Osteocyte (in vitro differentiated cells): ENCODE results near the gene BTRC. TPM values are rescaled to one million over a fixed set of nuclear protein-coding genes. Genes with fewer than 3 reads are reported as not detected.

Experiments used
- DNase-seq: peaks from one replicate; pipeline ENCODE4 v3.0.0; 2021; ENCODE audit warnings: mixed read lengths; ENCODE audit not compliant: unreplicated experiment; ENCODE audit errors: extremely low spot score
- H3K27ac Mint-ChIP-seq: one replicate; pipeline ENCODE4 v1.8.0; 2021; ENCODE audit warnings: mild to moderate bottlenecking, mixed read lengths; ENCODE audit not compliant: unreplicated experiment
- H3K27me3 Mint-ChIP-seq: one replicate; pipeline ENCODE4 v1.8.0; 2021; ENCODE audit warnings: mixed read lengths; ENCODE audit not compliant: unreplicated experiment
- H3K36me3 Mint-ChIP-seq: one replicate; pipeline ENCODE4 v1.8.0; 2021; ENCODE audit warnings: mixed read lengths; ENCODE audit not compliant: unreplicated experiment
- H3K4me1 Mint-ChIP-seq: one replicate; pipeline ENCODE4 v1.8.0; 2021; ENCODE audit warnings: mixed read lengths; ENCODE audit not compliant: unreplicated experiment
- H3K4me3 Mint-ChIP-seq: one replicate; pipeline ENCODE4 v1.8.0; 2021; ENCODE audit warnings: mild to moderate bottlenecking, moderate library complexity, mixed read lengths; ENCODE audit not compliant: unreplicated experiment
- H3K9me3 Mint-ChIP-seq: one replicate; pipeline ENCODE4 v1.8.0; 2021; ENCODE audit warnings: mixed read lengths; ENCODE audit not compliant: unreplicated experiment
- total RNA-seq: library from RNA; stranded (reverse); gene quantifications from 2 replicates; pipeline ENCODE4 v1.2.1, GENCODE V29; 2021
- TF ChIP-seq, protein P1 (sequence below): fragments of 200-600 bp; sonication (generic); IDR thresholded peaks from 2 replicates; pipeline ENCODE4 v1.5.0; 2021; ENCODE audit warnings: antibody characterized with exemption, mild to moderate bottlenecking, moderate library complexity

Gene BTRC
- total RNA-seq, 1 donor from 2014 or later, result 28.9 TPM

GRCh38 chr10:101453318-101453717 lies 99.4 kb downstream of the BTRC start:
- Mint-ChIP-seq H3K4me1 (peaks cover 10% of the 10 kb centered on the region), H3K9me3 (no peaks in the 10 kb centered on the region), H3K27ac (no peak overlapping the region), H3K4me3 (no peak overlapping the region), H3K27me3 (no peaks in the 10 kb centered on the region), H3K36me3 (no peaks in the 10 kb centered on the region)
- TF ChIP-seq, protein P1, sequence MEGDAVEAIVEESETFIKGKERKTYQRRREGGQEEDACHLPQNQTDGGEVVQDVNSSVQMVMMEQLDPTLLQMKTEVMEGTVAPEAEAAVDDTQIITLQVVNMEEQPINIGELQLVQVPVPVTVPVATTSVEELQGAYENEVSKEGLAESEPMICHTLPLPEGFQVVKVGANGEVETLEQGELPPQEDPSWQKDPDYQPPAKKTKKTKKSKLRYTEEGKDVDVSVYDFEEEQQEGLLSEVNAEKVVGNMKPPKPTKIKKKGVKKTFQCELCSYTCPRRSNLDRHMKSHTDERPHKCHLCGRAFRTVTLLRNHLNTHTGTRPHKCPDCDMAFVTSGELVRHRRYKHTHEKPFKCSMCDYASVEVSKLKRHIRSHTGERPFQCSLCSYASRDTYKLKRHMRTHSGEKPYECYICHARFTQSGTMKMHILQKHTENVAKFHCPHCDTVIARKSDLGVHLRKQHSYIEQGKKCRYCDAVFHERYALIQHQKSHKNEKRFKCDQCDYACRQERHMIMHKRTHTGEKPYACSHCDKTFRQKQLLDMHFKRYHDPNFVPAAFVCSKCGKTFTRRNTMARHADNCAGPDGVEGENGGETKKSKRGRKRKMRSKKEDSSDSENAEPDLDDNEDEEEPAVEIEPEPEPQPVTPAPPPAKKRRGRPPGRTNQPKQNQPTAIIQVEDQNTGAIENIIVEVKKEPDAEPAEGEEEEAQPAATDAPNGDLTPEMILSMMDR, result no peak
- no peak for DNase-seq

GRCh38 chr10:101453791-101454718 lies 100.1 kb downstream of the BTRC start:
- DNase-seq, result no peak
- no peaks in the 10 kb centered on the region for H3K36me3 Mint-ChIP-seq
- H3K27me3 Mint-ChIP-seq, result no peaks in the 10 kb centered on the region
- no peak overlapping the region for H3K4me3 Mint-ChIP-seq
- TF ChIP-seq, protein P1, result no peak
- no peak overlapping the region for H3K27ac Mint-ChIP-seq
- H3K4me1 Mint-ChIP-seq, result peaks cover 7% of the 10 kb centered on the region
- H3K9me3 Mint-ChIP-seq, result no peaks in the 10 kb centered on the region

DNA sequence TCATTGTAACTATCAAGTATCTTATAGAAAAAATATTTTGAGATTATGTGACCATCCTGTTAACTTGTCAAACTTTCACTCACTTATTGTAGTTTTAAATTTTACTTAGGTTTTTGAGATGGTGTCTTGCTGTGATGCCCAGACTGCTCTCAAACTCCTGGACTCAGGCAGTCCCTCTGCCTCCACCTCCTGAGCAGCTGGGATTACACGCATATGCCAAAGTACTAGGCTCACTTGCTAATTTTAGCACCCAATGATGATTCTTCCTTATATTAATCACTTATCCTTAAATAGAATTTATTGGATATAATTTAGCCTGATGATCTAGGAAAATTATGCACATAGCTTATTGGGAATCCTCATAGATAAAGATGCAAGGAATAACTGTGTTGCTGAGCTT lies 104.9 kb downstream of the BTRC start:
- H3K36me3 Mint-ChIP-seq, result no peaks in the 10 kb centered on the region
- peaks cover 5% of the 10 kb centered on the region for H3K4me1 Mint-ChIP-seq
- H3K27me3 Mint-ChIP-seq, result no peaks in the 10 kb centered on the region
- no peak overlapping the region for H3K4me3 Mint-ChIP-seq
- TF ChIP-seq, protein P1, result no peak
- no peak for DNase-seq
- no peak overlapping the region for H3K27ac Mint-ChIP-seq
- H3K9me3 Mint-ChIP-seq, result no peaks in the 10 kb centered on the region

- Mint-ChIP-seq H3K4me3 (no peak overlapping the region), H3K9me3 (no peaks in the 10 kb centered on the region), H3K27ac (no peak overlapping the region), H3K36me3 (no peaks in the 10 kb centered on the region), H3K4me1 (peaks cover 6% of the 10 kb centered on the region), H3K27me3 (no peaks in the 10 kb centered on the region)
- no peak for DNase-seq
- TF ChIP-seq, protein P1, result no peak
Measured at GRCh38 chr10:101464082-101464481, 110.1 kb downstream of the BTRC start.

GRCh38 chr10:101464599-101464998 lies 110.6 kb downstream of the BTRC start:
- H3K36me3 Mint-ChIP-seq, result no peaks in the 10 kb centered on the region
- H3K4me3 Mint-ChIP-seq, result no peak overlapping the region
- H3K4me1 Mint-ChIP-seq, result peaks cover 6% of the 10 kb centered on the region
- H3K27me3 Mint-ChIP-seq, result no peaks in the 10 kb centered on the region
- TF ChIP-seq, protein P1, result no peak
- no peaks in the 10 kb centered on the region for H3K9me3 Mint-ChIP-seq
- H3K27ac Mint-ChIP-seq, result no peak overlapping the region
- no peak for DNase-seq
